NCI-H146 (cell line): ENCODE results near the gene PRRG2.

Experiments
- DNase-seq: peaks from one replicate; lab custom pipeline; 2025; lab: John Stamatoyannopoulos, UW

PRRG2 gene

DNA sequence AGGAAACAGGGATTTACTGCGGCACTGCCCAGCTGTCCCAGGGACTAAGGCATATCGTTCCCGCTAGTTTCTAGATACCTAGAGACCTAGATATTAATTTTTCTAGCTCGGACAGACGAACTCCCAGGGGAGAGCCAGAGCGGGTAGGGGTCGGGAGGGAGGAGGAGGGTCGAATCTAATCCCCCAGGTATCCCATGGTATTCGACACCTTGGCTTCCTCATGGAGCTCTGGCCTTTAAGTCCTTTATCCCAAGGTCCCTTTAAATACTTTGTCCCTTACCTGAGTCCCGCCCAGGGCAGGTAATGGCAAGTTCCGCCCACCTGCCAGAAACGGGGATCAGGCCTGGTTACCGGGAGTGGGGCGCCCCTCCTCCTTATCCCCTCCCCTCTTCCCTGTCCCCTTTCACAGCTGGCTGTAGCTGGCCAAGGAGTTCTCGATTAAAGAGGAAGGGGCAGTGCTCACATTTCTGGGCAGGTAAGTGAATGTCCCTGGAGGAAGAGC is at the start of gene PRRG2:
PRRG2 (plus strand) TSS at position 310 of the 502 bp plus-strand sequence. CDS start 1,904 bp downstream, outside the sequence.
- DNase-seq, result peak; percentile 70

DNA sequence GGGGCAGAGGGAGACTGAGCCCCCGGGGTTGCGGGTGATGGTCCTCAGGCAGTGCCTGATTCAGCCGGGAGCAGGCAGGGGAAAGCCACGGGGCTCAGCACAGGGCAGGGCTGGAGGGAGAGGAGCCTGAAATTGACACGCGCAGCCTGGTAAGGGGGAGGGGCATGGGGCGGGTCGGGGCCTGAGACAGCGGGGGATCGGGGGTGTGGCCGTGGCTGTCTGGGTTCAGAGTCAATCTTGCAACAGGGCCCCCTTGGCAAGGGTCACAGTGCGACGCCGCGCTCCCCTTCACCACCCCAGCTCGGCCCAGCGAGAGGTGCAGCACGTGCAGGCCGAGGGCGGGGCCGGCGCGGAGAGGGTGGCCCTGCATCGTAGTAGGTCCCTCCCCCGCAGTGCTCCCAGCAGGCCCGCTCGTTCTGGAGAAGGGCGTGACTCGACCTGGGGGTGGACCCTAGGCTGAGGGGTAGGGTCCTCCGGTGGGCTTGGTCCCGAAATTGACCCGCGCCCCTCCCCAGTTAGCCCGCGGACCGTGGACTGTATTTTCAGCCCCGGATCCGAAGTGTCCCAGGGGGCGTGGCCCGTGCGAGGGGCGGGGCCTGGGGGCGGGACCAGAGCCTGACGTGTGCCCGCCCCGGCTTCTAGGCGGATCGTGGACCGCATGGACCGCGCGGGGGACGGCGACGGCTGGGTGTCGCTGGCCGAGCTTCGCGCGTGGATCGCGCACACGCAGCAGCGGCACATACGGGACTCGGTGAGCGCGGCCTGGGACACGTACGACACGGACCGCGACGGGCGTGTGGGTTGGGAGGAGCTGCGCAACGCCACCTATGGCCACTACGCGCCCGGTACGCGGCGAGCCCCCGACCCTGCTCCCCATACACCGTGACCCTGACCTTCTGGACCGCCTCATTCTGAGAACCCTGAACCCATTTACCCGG is 47.3 kb upstream of the PRRG2 start:
- peak; percentile 75 for DNase-seq

- no peak for DNase-seq
These were observed 46.3 kb upstream of the PRRG2 start for GRCh38 chr19:49534632-49535385.

DNA sequence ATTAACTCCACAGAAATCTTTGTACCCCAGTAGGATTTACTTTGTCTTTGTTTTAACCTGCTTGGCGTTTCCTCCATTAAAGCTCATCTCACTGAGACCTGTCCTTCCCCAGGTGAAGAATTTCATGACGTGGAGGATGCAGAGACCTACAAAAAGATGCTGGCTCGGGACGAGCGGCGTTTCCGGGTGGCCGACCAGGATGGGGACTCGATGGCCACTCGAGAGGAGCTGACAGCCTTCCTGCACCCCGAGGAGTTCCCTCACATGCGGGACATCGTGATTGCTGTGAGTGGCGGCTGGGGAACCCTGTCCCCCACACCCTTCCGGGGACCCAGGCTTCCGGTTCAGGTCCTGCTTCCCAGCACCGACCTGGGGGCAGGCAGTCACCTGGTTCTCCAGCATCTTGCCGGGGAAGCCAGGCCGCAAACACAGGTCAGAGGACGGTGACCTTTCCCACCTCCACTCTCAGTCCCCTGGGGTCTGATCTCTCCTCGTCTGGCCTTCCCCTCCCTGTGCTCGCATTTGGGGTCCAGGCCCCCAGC is 44.1 kb upstream of the PRRG2 start:
- no peak for DNase-seq

DNA sequence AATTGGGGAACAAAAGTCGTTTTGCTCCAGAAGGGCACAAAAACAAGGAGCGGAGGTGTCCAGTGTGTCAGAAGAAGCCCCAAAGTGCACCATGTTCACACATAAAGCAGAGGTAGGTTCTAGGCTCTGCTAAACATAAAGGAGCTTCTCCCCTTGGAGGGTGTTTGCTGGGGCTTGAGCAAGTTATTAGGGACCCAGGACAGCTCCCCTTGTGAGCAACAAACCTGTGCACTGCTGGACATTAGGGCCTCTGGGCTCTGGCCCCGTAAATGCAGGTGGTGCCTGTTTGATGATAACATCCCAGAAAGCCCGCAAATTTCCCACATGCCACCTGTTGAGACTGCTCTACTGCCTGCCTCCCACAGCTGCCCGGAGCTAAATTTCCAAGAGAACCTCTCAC is 42.5 kb upstream of the PRRG2 start:
- DNase-seq, result no peak

DNA sequence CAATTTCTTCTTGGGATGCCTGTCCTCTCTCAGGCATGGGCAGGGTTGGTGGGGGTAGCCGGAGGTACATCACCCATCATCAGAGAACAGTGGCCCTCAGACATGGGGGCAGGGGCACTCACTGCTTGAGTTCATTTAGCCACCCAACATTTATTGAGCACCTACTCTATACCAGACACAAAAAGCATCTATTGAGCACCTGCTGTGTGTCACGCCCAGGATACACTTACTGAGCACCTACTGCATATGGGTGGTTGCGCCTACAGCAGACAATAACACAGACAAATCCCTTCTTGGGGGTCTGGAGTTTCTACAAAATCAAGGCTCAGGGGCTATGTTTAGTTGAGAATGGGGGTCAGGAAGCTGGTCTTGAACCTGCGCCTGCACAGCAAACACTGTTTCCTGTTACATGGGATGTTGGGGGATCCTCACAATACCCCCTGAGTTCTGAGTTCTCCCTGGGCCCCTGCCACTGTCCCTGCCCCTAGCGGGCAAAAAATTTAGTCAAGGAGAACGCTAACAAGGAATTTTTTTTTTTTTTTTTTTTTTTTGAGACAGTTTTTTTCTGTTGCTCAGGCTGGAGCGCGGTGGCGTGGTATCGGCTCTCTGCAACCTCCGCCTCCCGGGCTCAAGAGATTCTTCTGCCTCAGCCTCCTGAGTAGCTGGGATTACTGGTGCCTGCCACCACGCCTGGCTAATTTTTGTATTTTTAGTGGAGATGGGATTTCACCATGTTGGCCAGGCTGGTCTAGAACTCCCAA is 41.7 kb upstream of the PRRG2 start:
- DNase-seq, result no peak

- DNase-seq, result no peak
These were observed 39.2 kb upstream of the PRRG2 start for GRCh38 chr19:49541914-49542313.

- DNase-seq, result no peak
These were observed 38.7 kb upstream of the PRRG2 start for GRCh38 chr19:49542446-49542845.

DNA sequence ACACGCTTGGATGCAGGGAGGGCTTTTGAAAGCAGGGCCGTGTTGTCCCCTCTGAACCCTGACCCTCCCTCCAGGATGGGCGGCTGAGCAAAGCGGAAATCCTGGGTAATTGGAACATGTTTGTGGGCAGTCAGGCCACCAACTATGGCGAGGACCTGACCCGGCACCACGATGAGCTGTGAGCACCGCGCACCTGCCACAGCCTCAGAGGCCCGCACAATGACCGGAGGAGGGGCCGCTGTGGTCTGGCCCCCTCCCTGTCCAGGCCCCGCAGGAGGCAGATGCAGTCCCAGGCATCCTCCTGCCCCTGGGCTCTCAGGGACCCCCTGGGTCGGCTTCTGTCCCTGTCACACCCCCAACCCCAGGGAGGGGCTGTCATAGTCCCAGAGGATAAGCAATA is 38.1 kb upstream of the PRRG2 start:
- peak; percentile 22 for DNase-seq

DNA sequence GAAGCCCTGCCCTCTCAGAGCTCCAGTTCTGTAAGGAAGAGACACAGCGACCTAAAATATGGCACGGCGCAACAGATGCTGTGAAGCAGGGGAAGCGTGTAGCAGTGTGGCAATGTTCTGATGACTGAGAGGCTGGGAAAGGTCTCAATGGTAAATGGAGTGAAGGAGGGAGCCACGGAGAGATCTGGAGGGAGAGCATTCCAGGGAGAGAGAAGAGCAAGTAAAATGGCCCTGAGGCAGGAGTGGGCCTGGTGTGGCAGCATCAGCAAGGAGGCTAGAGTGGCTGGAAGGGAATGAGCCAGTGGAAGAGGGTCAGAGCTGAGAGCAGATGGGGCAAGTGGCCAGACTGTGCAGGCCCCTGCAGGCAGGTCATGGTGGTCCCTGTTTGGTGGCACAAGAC is 37.0 kb upstream of the PRRG2 start:
- DNase-seq, result no peak

DNA sequence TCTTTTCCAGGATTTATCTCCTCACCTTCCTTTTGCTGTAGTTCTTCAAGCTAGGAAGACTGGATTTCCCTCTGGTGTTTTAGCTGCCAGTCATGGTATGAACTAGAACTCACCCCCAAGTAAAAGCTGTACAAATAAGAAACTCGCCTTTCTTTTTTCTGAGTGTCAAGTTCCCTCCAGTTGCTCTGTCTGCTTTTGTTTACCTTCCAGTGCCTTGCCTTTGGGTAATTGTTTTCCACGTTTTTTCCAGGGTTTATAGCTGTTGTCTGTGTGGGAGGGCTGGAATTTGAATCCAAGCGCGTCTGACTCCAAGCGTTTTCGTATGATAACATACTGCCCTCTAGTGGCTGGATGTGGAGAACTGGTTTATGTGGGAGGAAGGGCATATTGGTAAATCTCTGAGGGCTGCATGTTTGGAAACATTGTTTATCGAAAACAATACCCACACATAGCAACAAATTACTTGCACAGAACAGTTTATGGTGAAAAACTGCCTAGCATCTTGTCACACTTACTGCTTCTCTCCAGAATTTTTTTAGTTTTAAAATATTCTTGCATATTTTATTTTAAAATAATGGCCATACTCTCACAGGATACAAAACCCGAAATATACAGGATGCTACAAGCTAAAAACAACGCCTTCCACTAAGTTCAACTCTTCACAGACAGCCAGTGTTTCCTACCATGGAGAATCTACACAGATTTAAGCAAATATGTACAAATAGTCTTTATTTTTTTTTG is 34.1 kb upstream of the PRRG2 start:
- DNase-seq, result peak; percentile 88

GRCh38 chr19:49549045-49549444 is 32.1 kb upstream of the PRRG2 start:
- no peak for DNase-seq

- DNase-seq, result no peak
These were observed 29.6 kb upstream of the PRRG2 start for GRCh38 chr19:49551531-49551930.

DNA sequence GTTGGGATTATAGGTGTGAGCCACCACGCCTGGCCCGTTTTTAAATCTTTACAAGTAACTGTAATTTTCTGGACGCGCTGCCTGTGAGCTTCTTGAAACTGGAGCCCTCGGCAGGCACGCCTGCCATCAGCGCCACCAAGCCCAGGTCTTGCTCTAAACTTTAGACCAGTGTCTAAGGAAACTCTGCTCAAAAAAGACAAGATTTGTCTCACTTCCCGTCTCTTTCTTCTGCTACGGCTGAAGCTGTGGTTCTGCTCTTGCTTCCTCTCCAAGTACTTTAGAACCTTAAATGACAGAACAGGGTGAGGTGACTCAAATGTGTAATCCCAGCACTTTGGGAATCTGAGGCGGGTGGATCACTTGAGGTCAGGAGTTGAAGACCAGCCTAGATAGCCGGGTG is 28.4 kb upstream of the PRRG2 start:
- no peak for DNase-seq

- DNase-seq, result peak; percentile 50
These were observed 27.5 kb upstream of the PRRG2 start for GRCh38 chr19:49553451-49554271.

GRCh38 chr19:49554701-49555181 is 26.4 kb upstream of the PRRG2 start:
- DNase-seq, result no peak

DNA sequence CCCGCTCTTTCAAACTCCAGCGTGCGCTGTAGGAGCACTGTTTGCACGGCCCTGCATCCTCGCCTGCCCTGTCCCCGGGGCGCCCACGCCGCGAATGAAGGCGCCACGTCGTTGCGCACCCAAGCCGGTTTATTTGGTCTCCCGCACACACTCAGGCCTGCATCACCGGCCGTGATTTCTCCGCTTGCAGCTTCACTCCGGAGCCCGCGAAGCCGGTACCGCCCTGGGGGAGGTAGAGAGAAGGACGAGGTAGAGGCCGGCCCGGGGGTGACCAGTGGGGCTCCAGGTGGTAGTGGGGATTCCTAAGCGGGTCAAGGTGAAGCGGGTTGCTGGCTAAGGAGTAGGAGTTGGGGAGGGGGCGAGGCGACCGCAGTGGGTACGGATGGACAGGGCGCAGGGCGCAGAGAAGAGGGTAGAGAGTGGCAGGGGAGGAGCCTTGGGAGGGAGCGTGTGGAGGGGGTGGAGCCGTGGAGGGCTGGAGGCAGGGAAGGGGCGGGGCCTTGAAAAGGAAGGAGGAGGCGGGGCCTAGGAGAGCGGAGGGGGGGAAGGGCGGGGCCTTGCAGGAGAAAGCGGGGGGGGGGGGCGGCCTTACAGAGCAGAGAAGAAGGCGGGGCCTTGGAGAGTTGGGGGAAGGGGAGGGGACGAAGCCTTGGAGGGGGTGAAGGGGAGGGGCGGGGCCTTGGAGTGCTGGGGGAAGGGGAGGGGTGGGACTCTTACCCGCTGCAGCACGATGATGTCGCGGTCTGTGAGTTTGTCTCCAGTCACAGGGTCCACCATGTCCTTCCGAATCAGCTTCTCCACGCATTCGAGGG is 25.3 kb upstream of the PRRG2 start:
- peak; percentile 28 for DNase-seq

DNA sequence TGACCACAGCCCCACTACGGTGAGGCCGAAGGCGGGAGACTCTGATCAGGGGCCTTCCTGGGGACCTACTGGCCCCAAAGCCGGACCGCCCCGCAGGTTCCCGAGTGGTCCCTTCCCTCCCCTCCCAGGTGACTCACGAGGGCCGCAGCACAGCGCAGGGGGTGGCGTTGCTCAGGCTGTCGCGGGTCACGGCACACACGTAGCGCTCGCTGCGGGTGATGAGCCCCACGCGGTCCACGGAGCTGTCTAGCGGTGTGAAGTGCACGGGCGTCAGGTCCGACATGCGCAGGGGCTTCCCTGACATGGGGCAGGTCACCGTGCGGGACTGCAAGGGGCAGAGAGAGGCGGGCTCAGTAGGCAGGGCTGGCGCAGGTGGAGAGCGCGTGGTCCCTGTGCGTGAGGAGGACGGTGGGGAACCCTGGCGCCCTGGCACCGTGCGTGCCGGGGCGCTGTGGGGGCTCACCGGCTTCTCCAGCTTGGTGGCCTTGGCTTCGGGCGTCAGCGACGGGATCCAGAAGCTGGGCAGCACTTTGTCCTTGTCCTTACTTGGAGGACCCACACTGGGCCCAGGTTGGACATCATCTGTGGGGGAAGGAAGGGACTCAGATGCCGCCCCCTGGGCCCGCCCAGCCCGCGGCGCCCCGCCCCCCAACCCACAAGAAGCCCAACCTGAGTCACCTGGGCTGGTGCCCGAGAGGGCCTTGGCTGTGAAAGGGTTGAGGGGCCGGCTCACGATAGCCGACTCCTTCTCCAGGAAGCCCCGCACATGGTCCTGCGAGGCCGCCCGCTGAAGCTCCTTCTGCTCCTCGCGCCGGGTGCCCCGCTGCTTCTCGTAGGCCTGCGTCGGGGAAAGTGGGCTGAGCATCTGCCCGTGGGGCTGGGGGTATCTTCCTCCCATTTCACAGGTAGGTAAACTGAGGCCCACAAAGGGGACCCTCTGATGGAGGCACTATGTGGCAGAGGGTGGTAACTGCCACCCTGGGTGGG is 24.4 kb upstream of the PRRG2 start:
- DNase-seq, result no peak
